ENCODE measurements around the gene RNF44.

DNA sequence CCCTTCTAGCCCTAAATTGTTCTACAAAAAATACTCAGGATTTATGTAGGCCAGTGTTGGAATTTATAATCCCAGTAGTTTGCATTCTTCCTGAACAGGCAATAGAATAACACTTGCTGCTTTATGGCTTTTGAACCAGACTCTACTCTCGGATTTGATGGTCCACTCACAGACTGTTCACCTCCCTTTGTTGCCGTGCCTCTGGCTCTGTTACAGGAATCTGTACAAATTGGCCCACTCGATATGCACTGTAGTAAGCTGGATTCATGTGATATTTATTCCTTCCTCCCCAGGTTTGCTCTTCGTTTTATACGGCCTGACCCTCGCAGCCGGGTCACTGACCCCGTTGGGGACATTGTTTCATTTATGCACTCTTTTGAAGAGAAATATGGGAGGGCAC lies 45.3 kb downstream of the RNF44 start:
- TF ChIP-seq REST (IDR thresholded peaks at IDR 0.05; ENCODE audit: insufficient read depth in 1 of 2, low read depth in 2 of 2, low read length in 2 of 2) (no peak), TAF1 (IDR thresholded peaks at IDR 0.05; ENCODE audit: borderline replicate concordance, insufficient read depth, low read length) (no peak), POLR2AphosphoS5 (IDR thresholded peaks at IDR 0.05; ENCODE audit: low read depth, low read length) (no peak)
